ENCODE measurements around the gene CD79B. TPM values are rescaled to one million over a fixed set of nuclear protein-coding genes. Genes with fewer than 3 reads are reported as not detected.

The CD79B gene
- total RNA-seq, 1 donor from 2014 or later, result 706 TPM

GRCh38 chr17:63944736-63945499 is 12.8 kb upstream of the CD79B start:
- H3K9me3 Mint-ChIP-seq, result no peaks in the 10 kb centered on the region
- no peaks in the 10 kb centered on the region for H3K27me3 Mint-ChIP-seq
- intact Hi-C loops (cut with micrococcal nuclease), result no loop called here
- peak overlapping the region; percentile 91 for H3K27ac Mint-ChIP-seq
- H3K4me1 Mint-ChIP-seq, result peaks cover 49% of the 10 kb centered on the region
- TF ChIP-seq CTCF (IDR thresholded peaks at IDR 0.05), result no peak
- DNase-seq, result no peak
- H3K4me3 Mint-ChIP-seq, result peak overlapping the region; percentile 74
- POLR2A ChIA-PET, result interaction anchor here (1.3 to 3.1 kb wide), 7 partner anchors 8 to 80 kb away, joined by 4 to 837 read pairs (median 29); partner anchors contain the start of genes CD79B, CSHL1, GH1 and ICAM2
- no peaks in the 10 kb centered on the region for H3K36me3 Mint-ChIP-seq (ENCODE audit: low read depth)
- ATAC-seq (ENCODE audit: low read depth), result no peak
- CTCF ChIA-PET, result interaction anchor here (1.0 to 3.1 kb wide), 11 partner anchors 9 to 81 kb away, joined by 4 to 321 read pairs (median 26); partner anchors contain the start of genes CD79B, CSHL1, GH1 and ICAM2

GRCh38 chr17:63943745-63944144 is 11.6 kb upstream of the CD79B start:
- ATAC-seq (ENCODE audit: low read depth), result no peak
- ChIA-PET POLR2A (interaction anchor here (1.0 to 4.2 kb wide), 5 partner anchors 8 to 82 kb away, joined by 3 to 28 read pairs (median 4); partner anchors contain the start of gene CD79B), CTCF (interaction anchor here (1.0 to 1.7 kb wide), 2 partner anchors 11 to 24 kb away, joined by 5 read pairs; no protein-coding TSS in a partner anchor)
- Mint-ChIP-seq H3K27ac (no peak overlapping the region), H3K27me3 (no peaks in the 10 kb centered on the region), H3K4me1 (peaks cover 58% of the 10 kb centered on the region), H3K9me3 (no peaks in the 10 kb centered on the region), H3K36me3 (ENCODE audit: low read depth) (no peaks in the 10 kb centered on the region), H3K4me3 (no peak overlapping the region)
- TF ChIP-seq CTCF (IDR thresholded peaks at IDR 0.05), result no peak
- intact Hi-C loops (cut with micrococcal nuclease), result no loop called here
- no peak for DNase-seq

- POLR2A ChIA-PET, result interaction anchor here (0.5 to 4.2 kb wide), 5 partner anchors 11 to 461 kb away, joined by 3 to 28 read pairs (median 4); partner anchors contain the start of gene CD79B
- intact Hi-C loops (cut with micrococcal nuclease), result no loop called here
- Mint-ChIP-seq H3K4me1 (peaks cover 68% of the 10 kb centered on the region), H3K27me3 (no peaks in the 10 kb centered on the region), H3K4me3 (no peak overlapping the region), H3K9me3 (no peaks in the 10 kb centered on the region), H3K36me3 (ENCODE audit: low read depth) (no peaks in the 10 kb centered on the region), H3K27ac (peak overlapping the region; percentile 46)
- DNase-seq (no peak), ATAC-seq (ENCODE audit: low read depth) (no peak)
- CTCF ChIA-PET, result interaction anchor here (0.9 to 1.7 kb wide), 2 partner anchors 9 to 10 kb away, joined by 3 to 5 read pairs; no protein-coding TSS in a partner anchor
- no peak for TF ChIP-seq CTCF (IDR thresholded peaks at IDR 0.05)
These were observed 10.3 kb upstream of the CD79B start for GRCh38 chr17:63942309-63942985.

GRCh38 chr17:63941751-63942150 is 9.6 kb upstream of the CD79B start:
- CTCF ChIA-PET, result no interaction called here
- Mint-ChIP-seq H3K36me3 (ENCODE audit: low read depth) (no peaks in the 10 kb centered on the region), H3K4me1 (peaks cover 70% of the 10 kb centered on the region)

More at GRCh38 chr17:63941751-63942150, 9.6 kb upstream of the CD79B start:
- DNase-seq (no peak), ATAC-seq (ENCODE audit: low read depth) (no peak)
- POLR2A ChIA-PET, result interaction anchor here (1.0 to 4.2 kb wide), 3 partner anchors 10 to 22 kb away, joined by 3 to 28 read pairs (median 7); partner anchors contain the start of gene CD79B
- Mint-ChIP-seq H3K4me3 (no peak overlapping the region), H3K27ac (peak overlapping the region; percentile 30), H3K27me3 (no peaks in the 10 kb centered on the region), H3K9me3 (no peaks in the 10 kb centered on the region)
- intact Hi-C loops (cut with micrococcal nuclease), result no loop called here
- TF ChIP-seq CTCF (IDR thresholded peaks at IDR 0.05), result no peak
